Small intestine (tissue), 16 donors: ENCODE data around the gene EXT2. TPM values are rescaled to one million over a fixed set of nuclear protein-coding genes. Genes with fewer than 3 reads are reported as not detected.
A peak's percentile ranks its signal among the peaks of the same experiment; 100 is the strongest.

Experiments used
- DNase-seq, 2 donors: peaks; one replicate each; pipeline versions ENCODE4 v3.0.0 to v3.0.0-alpha.2; 2013
- FAIRE-seq: peaks from 2 replicates; lab custom pipeline; 2012; peaks lifted over from hg19 to GRCh38; lab: Jason Lieb, UNC
- H3K27ac ChIP-seq, 3 donors: one replicate each; pipeline ENCODE4 v1.5.1; 2013; ENCODE audit warnings: low read length in 2 of 3, mild to moderate bottlenecking in 2 of 3, control low read depth in 1 of 3, inconsistent platforms in 1 of 3, low read depth in 1 of 3, moderate library complexity in 1 of 3
- H3K27me3 ChIP-seq, 3 donors: one replicate each; pipeline ENCODE4 v1.6.1; 2013; ENCODE audit warnings: low read length in 3 of 3, inconsistent platforms in 1 of 3; ENCODE audit not compliant: control insufficient read depth in 3 of 3, insufficient read depth in 3 of 3
- H3K36me3 ChIP-seq, 3 donors: one replicate each; pipeline ENCODE4 v1.6.1; 2013; ENCODE audit warnings: low read length in 3 of 3, inconsistent platforms in 1 of 3, low read depth in 1 of 3, mild to moderate bottlenecking in 1 of 3, moderate library complexity in 1 of 3; ENCODE audit not compliant: control insufficient read depth in 3 of 3, insufficient read depth in 2 of 3
- H3K4me1 ChIP-seq, 3 donors: one replicate each; pipeline ENCODE4 v1.6.1; 2013; ENCODE audit warnings: low read length in 2 of 3, inconsistent platforms in 1 of 3, low read depth in 1 of 3, mild to moderate bottlenecking in 1 of 3, moderate library complexity in 1 of 3; ENCODE audit not compliant: control insufficient read depth in 3 of 3, insufficient read depth in 2 of 3
- H3K4me3 ChIP-seq, 3 donors: one replicate each; pipeline ENCODE4 v1.5.1; 2013; ENCODE audit warnings: low read length in 3 of 3, control low read depth in 1 of 3, inconsistent platforms in 1 of 3, low read depth in 1 of 3, mild to moderate bottlenecking in 1 of 3, moderate library complexity in 1 of 3
- H3K9me3 ChIP-seq, 2 donors: one replicate each; pipeline ENCODE4 v1.6.1; 2013; ENCODE audit warnings: low read depth in 1 of 2, low read length in 1 of 2; ENCODE audit not compliant: control insufficient read depth in 2 of 2, insufficient read depth in 1 of 2
- WGBS, 3 donors: extraction: QIAGEN DNeasy Blood & Tissue Kit; methylation state at CpG; one replicate each; pipeline ENCODE4 v1.1.7; 2013; 5-methylcytosine and 5-hydroxymethylcytosine counted together
- long read RNA-seq, 10 donors: transcript quantifications; one replicate each; lab custom pipeline, GENCODE V29; 2026
- polyA plus RNA-seq, 4 donors: library from polyadenylated mRNA; stranded (reverse) in 3 of 4; unstranded in 1 of 4; fragments of 200-250 nt in 3 of 4; fragments of 120-200 nt in 1 of 4; gene quantifications; one replicate each; pipeline versions ENCODE4 v1.2.1 to v1.2.3, GENCODE V29; 2013
- donor health status: healthy with polysubstance abuse.
- donor health status: control.
- donor health status: control.
- donor health status: Bipolar disorder and iron deficiency.
- donor health status: healthy.

Gene EXT2
- 10 to 100 TPM; 18.6 to 47.1 (median 28.6) TPM for polyA plus RNA-seq
- long read RNA-seq, donor 1, transcript EXT2-210 (14 exons, 3,136 nt), result major isoform, 8 of 17 reads
- long read RNA-seq, donor 1, partial matches to known transcripts, result 8 of 17 reads
- long read RNA-seq, donor 1, other reads (novel, unspliced or antisense), result 0 of 17 reads
- long read RNA-seq, donor 2, partial matches to known transcripts, result 0 of 2 reads
- long read RNA-seq, donor 2, other reads (novel, unspliced or antisense), result 0 of 2 reads
- long read RNA-seq, donor 3, partial matches to known transcripts, result 19 of 21 reads
- long read RNA-seq, donor 3, other reads (novel, unspliced or antisense), result 0 of 21 reads
- long read RNA-seq, donor 4, result 0 reads
- long read RNA-seq, donor 5, result 0 reads
- long read RNA-seq, donor 6, transcript EXT2-210 (14 exons, 3,136 nt), result major isoform, 9 of 11 reads
- long read RNA-seq, donor 6, partial matches to known transcripts, result 0 of 11 reads
- long read RNA-seq, donor 6, other reads (novel, unspliced or antisense), result 0 of 11 reads
- long read RNA-seq, donor 7, result 0 reads
- long read RNA-seq, donor 8, partial matches to known transcripts, result 0 of 2 reads
- long read RNA-seq, donor 8, other reads (novel, unspliced or antisense), result 0 of 2 reads
- long read RNA-seq, donor 9, partial matches to known transcripts, result 0 of 3 reads
- long read RNA-seq, donor 9, other reads (novel, unspliced or antisense), result 0 of 3 reads
- long read RNA-seq, donor 10, transcript EXT2-210 (14 exons, 3,136 nt), result major isoform, 7 of 28 reads
- long read RNA-seq, donor 10, partial matches to known transcripts, result 21 of 28 reads
- long read RNA-seq, donor 10, other reads (novel, unspliced or antisense), result 0 of 28 reads

DNA sequence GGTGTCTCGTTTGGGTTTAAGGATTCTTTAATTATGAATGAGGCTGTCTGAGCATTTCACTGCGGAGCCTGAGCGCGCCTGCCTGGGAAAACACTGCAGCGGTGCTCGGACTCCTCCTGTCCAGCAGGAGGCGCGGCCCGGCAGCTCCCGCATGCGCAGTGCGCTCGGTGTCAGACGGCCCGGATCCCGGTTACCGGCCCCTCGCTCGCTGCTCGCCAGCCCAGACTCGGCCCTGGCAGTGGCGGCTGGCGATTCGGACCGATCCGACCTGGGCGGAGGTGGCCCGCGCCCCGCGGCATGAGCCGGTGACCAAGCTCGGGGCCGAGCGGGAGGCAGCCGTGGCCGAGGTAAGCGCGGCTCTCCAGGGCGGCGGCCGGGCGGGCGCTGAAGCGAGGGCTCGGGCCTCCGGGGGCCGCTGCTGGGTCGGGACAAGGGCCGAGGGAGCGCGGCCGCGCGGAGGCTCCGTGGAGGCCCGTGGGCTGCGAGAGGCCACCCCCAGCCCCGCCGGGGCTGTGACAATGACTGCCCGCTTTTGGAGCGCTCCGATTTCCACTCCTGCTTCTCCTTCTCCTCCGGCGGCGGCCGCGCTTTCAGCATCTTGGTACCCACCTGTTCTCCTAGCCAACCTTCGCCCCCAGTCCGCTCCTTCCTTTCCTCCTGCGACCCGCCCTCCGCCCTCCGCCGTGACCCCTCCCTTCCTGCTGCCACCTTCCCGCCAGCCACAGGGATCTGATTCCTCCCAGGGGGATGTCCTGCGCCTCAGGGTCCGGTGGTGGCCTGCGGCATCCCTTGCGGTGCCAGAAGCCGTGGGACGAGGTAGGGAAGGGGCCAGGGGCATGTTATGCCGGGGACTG lies at the start of gene EXT2:
Gene EXT2 (plus strand): TSS at position 173 of the 854 bp plus-strand sequence. CDS start 12,035 bp downstream, outside the sequence.
- peak within 1 kb of the TSS; percentile 75 to 95 (median 81) for H3K4me3 ChIP-seq
- peaks cover 0 to 4% of the 10 kb centered on the region in 2 donors for H3K9me3 ChIP-seq
- peaks cover 0 to 6% (median 3%) of the 10 kb centered on the region in 3 donors for H3K4me1 ChIP-seq
- H3K27me3 ChIP-seq, result no peaks in the 10 kb centered on the region
- 0 to 1% (median 0%) methylated on average over 47 to 83 of the region's 83 CpGs for whole genome bisulfite sequencing, 3 donors
- peak; percentile 83 to 93 for DNase-seq
- H3K36me3 ChIP-seq, result peaks cover 3 to 4% (median 3%) of the 10 kb centered on the region in 3 donors
- FAIRE-seq, result no peak
- H3K27ac ChIP-seq, result peak within 1 kb of the TSS; percentile 53 to 84 (median 79)

DNA sequence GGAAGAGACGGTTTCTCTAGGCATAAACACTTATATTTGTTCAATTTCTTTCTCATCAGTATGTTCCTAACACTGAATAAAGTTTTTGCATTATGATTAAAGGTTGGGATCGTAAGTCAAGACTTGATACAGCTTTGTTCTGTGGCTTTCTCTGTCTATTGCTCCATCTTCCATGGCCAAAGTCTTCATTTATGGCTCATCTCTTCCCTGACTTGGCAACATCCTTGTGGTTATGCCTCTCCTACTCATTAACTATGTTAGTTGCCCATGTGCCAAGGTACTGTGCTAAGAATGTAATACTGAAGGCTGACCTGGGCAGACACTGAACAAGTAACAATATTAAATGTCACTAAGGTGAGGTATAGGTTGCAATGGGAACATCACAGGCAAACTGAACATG lies 49.3 kb upstream of the EXT2 start:
- 24 to 52% (median 38%) methylated on average over 2 of the region's 2 CpGs for WGBS, 3 donors
- Histone ChIP-seq H3K9me3 (peaks cover 0 to 3% of the 10 kb centered on the region in 2 donors), H3K4me1 (no peaks in the 10 kb centered on the region), H3K27me3 (peaks cover 0 to 5% (median 2%) of the 10 kb centered on the region in 3 donors), H3K27ac (no peak overlapping the region), H3K36me3 (no peaks in the 10 kb centered on the region), H3K4me3 (no peak overlapping the region)
- DNase-seq (peak; percentile 49 to 75), FAIRE-seq (no peak)

DNA sequence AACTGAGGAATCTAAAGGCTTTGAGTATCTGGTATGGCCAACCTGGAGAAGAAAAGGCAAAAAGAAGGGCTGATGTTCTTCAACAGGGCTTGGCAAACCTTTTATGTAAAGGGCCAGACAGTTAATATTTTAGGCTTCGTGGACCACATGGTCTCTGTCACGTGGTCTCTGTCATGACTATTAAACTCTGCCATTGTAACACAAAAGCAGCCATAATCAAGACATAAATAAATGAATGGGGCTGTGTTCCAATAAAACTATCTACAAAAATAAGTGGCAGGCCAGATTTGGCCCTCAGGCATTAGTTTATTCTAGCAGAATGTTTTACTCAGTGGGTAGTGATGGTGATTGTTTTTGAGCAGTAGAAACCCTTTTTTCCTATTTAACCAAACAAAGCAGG lies 48.2 kb upstream of the EXT2 start:
- DNase-seq (no peak), FAIRE-seq (no peak)
- Histone ChIP-seq H3K27me3 (peaks cover 0 to 5% (median 2%) of the 10 kb centered on the region in 3 donors), H3K27ac (no peak overlapping the region), H3K4me3 (no peak overlapping the region), H3K36me3 (no peaks in the 10 kb centered on the region), H3K9me3 (peaks cover 0 to 3% of the 10 kb centered on the region in 2 donors), H3K4me1 (no peaks in the 10 kb centered on the region)
- 61 to 84% (median 64%) methylated on average over 2 of the region's 2 CpGs for WGBS, 3 donors

DNA sequence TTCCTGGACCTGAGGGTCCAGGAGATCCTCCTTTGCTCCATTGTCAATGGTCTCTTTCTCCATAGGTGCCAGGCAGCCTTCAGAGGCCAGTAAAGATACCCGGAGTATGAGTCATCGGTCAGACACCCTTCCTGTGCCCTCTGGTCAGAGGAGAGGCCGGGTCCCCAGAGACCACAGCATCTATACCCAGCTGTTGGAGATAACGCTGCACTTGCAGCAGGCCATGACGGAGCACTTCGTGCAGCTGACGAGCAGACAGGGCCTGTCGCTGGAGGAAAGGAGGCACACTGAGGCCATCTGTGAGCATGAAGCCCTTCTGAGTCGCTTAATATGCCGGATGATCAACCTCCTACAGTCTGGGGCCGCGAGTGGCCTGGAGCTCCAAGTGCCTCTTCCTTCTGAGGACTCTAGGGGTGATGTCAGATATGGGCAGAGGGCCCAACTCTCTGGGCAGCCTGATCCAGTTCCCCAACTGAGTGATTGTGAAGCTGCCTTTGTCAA lies 47.5 kb upstream of the EXT2 start, which contains the start of gene ACCSL:
Gene ACCSL (plus strand): TSS at position 51 of the 501 bp plus-strand sequence. CDS start 56 bp downstream, at position 107.
- no peak for DNase-seq
- Histone ChIP-seq H3K27ac (no peak within 1 kb of the TSS), H3K36me3 (no peaks in the 10 kb centered on the region), H3K27me3 (peaks cover 0 to 5% (median 2%) of the 10 kb centered on the region in 3 donors), H3K9me3 (peaks cover 0 to 3% of the 10 kb centered on the region in 2 donors), H3K4me3 (no peak within 1 kb of the TSS), H3K4me1 (no peaks in the 10 kb centered on the region)
- no peak for FAIRE-seq
- WGBS, 3 donors, result 82 to 92% (median 86%) methylated on average over 12 of the region's 12 CpGs

DNA sequence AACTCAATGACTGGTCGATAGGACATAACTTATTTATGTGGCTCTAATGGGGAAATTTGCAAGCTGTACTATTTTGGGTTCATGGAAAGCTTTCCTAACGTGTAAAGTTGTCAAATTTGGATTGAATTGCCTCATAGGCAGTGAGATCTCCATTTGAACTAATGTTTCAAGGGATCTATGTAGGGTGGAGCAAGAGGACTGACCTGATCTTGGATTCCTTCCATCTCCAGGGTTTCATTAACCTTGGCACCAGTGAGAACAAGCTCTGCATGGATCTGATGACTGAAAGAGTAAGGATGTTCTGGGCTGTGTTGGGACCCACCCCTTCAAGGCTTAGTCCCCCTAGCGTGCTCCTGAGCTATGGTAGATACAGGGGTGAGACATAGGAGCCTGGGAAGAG lies 45.6 kb upstream of the EXT2 start:
- H3K27me3 ChIP-seq, result peaks cover 0 to 3% (median 2%) of the 10 kb centered on the region in 3 donors
- FAIRE-seq (no peak), DNase-seq (no peak)
- 76 to 80% (median 78%) methylated on average over 3 of the region's 3 CpGs for WGBS, 3 donors
- H3K4me3 ChIP-seq, result no peak overlapping the region
- no peaks in the 10 kb centered on the region for H3K36me3 ChIP-seq
- no peak overlapping the region for H3K27ac ChIP-seq
- no peaks in the 10 kb centered on the region for H3K4me1 ChIP-seq
- H3K9me3 ChIP-seq, result peaks cover 0 to 3% of the 10 kb centered on the region in 2 donors

DNA sequence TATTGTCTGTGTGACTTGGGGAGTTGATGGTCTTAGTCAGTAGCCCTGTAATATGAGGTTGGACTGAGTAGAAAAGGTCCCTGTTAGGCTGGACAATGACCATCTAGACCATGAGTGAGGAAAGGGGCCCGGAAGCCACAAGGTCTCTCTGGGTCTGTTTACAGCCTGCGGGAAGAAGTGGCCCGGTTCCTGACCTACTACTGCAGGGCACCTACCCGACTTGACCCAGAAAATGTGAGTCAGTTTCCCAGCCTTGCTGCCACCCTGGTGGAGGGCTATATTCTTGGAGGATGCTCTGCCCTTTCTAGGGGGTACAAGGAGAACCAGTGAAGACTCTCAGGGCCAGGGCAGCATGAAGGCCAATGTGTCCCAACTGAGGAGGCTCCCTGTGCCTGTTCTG lies 44.3 kb upstream of the EXT2 start:
- 91 to 94% (median 93%) methylated on average over 4 of the region's 4 CpGs for WGBS, 3 donors
- Histone ChIP-seq H3K36me3 (no peaks in the 10 kb centered on the region), H3K27me3 (peaks cover 0 to 3% (median 2%) of the 10 kb centered on the region in 3 donors), H3K27ac (no peak overlapping the region), H3K9me3 (peaks cover 0 to 3% of the 10 kb centered on the region in 2 donors), H3K4me1 (no peaks in the 10 kb centered on the region), H3K4me3 (no peak overlapping the region)
- no peak for DNase-seq
- FAIRE-seq, result no peak

DNA sequence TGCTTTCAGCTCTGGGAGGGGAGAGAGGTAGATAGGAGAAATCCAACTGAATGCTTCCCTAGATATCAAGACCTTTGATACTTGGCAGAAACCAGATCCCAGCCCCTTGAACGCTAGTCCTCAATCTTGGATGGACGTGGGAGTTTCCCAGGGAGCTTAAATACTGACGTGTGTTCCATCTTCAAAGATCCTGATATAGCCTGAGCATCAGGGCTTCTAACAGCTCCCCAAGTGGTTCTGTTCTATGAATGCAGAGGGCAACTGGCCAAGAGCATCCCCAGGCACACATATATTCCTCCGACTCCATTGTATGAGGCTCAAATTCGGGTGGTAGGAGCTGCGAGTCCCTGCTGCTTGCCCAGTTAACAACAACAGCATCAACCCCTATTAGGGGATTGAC lies 38.1 kb upstream of the EXT2 start:
- no peak overlapping the region for H3K4me3 ChIP-seq
- 52 to 75% (median 68%) methylated on average over 6 of the region's 6 CpGs for WGBS, 3 donors
- H3K9me3 ChIP-seq, result no peaks in the 10 kb centered on the region
- H3K27me3 ChIP-seq, result no peaks in the 10 kb centered on the region
- FAIRE-seq (no peak), DNase-seq (no peak)
- H3K4me1 ChIP-seq, result no peaks in the 10 kb centered on the region
- no peaks in the 10 kb centered on the region for H3K36me3 ChIP-seq
- no peak overlapping the region for H3K27ac ChIP-seq
